HepG2 (cell line): ENCODE data around the gene TLE1. TPM values are rescaled to one million over a fixed set of nuclear protein-coding genes. Genes with fewer than 3 reads are reported as not detected.

Experiments
- ATAC-seq: fragments of 200-7000 bp; cut with Tn5 transposase; 3 replicates; pipeline ENCODE4 v1.9.1; 2020; ENCODE audit warnings: mild to moderate bottlenecking, moderate library complexity
- BruUV-seq: library from RNA; stranded (reverse); fragments of 400-500 nt; replicated peaks from 2 replicates; lab custom pipeline; 2021; lab: Mats Ljungman, UMichigan
- CTCF ChIA-PET: fragments of 300-600 bp; formaldehyde crosslinking; extraction: SDS; loops from one replicate; lab custom pipeline; 2021; ENCODE audit warnings: low total read pairs, inconsistent platforms, low intra/inter-chr PET ratio; lab: Yijun Ruan, JAX
- POLR2A ChIA-PET: fragments of 350-600 bp; sonication (Branson Sonifier 250); formaldehyde crosslinking; loops from one replicate; lab custom pipeline; 2020; ENCODE audit warnings: antibody characterized with exemption, inconsistent platforms; lab: Yijun Ruan, JAX
- DNase-seq: peaks from one replicate; pipeline ENCODE4 v3.0.0-alpha.2; 2015; ENCODE audit warnings: low spot score
- FAIRE-seq: peaks from 3 replicates; lab custom pipeline; 2011; peaks lifted over from hg19 to GRCh38; lab: Jason Lieb, UNC
- H2AFZ ChIP-seq: one replicate; pipeline ENCODE4 v1.6.1; 2011; ENCODE audit warnings: low read length, inconsistent platforms
- H3K27ac ChIP-seq: fragments of 300-600 bp; 3 replicates; pipeline ENCODE4 v1.8.0; 2011; ENCODE audit warnings: mixed run types, mild to moderate bottlenecking, mixed read lengths, low read length, inconsistent platforms; ENCODE audit not compliant: insufficient read depth; ENCODE audit errors: extremely low read length
- H3K27me3 ChIP-seq, 2 experiments: fragments of 200-600 bp in 1 of 2; 2 replicates in 1 of 2; 3 replicates in 1 of 2; pipeline versions ENCODE4 v1.6.0 to v1.8.0; 2011; ENCODE audit warnings: low read length in 2 of 2, mild to moderate bottlenecking in 2 of 2, moderate library complexity in 2 of 2, inconsistent platforms in 1 of 2; ENCODE audit not compliant: insufficient read depth in 2 of 2, control insufficient read depth in 1 of 2
- H3K36me3 ChIP-seq, 2 experiments: fragments of 200-600 bp in 1 of 2; replicated peaks in 1 of 2; 2 replicates in 1 of 2; 3 replicates in 1 of 2; pipeline versions ENCODE4 v1.5.1 to v1.8.0; 2011; ENCODE audit warnings: low read length in 2 of 2, inconsistent platforms in 1 of 2; ENCODE audit not compliant: insufficient read depth in 2 of 2, control insufficient read depth in 1 of 2
- H3K4me1 ChIP-seq: 2 replicates; pipeline ENCODE4 v1.5.1; 2012; ENCODE audit warnings: low read length, inconsistent platforms; ENCODE audit not compliant: insufficient read depth
- H3K4me2 ChIP-seq: 2 replicates; pipeline ENCODE4 v1.6.0; 2011; ENCODE audit warnings: low read depth, low read length, inconsistent platforms
- H3K4me3 ChIP-seq, 3 experiments: fragments of 200-600 bp in 1 of 3; sonication (generic), shearing (Covaris generic) in 1 of 3; replicated peaks in 1 of 3; 2 replicates each; pipeline ENCODE4 v1.5.1; 2011 to 2016; ENCODE audit warnings: low read length in 3 of 3, inconsistent platforms in 2 of 3, low read depth in 2 of 3, mild to moderate bottlenecking in 2 of 3, control low read depth in 1 of 3, mixed read lengths in 1 of 3; ENCODE audit not compliant: insufficient read depth in 1 of 3
- H3K79me2 ChIP-seq: one replicate; pipeline ENCODE4 v1.6.1; 2011; ENCODE audit warnings: low read length, inconsistent platforms; ENCODE audit not compliant: insufficient read depth
- H3K9ac ChIP-seq: 2 replicates; pipeline ENCODE4 v1.6.0; 2011; ENCODE audit warnings: mild to moderate bottlenecking, low read depth, low read length, inconsistent platforms; ENCODE audit not compliant: insufficient read depth
- H3K9me3 ChIP-seq: 2 replicates; pipeline ENCODE4 v1.5.1; 2012; ENCODE audit warnings: mild to moderate bottlenecking, low read length
- H4K20me1 ChIP-seq: 2 replicates; pipeline ENCODE4 v1.6.0; 2011; ENCODE audit warnings: inconsistent platforms, mild to moderate bottlenecking, low read length, moderate library complexity; ENCODE audit not compliant: insufficient read depth
- ARNTL ChIP-seq: sonication (generic); formaldehyde crosslinking; IDR thresholded peaks from 2 replicates; pipeline ENCODE4 v1.4.0; 2020; ENCODE audit warnings: mild to moderate bottlenecking, missing genetic modification reagents
- CENPX ChIP-seq: sonication (generic); formaldehyde crosslinking; IDR thresholded peaks from 2 replicates; pipeline ENCODE4 v1.9.0; 2021; ENCODE audit warnings: mild to moderate bottlenecking, missing genetic modification reagents, moderate library complexity
- ERF ChIP-seq: IDR thresholded peaks from 2 replicates; pipeline ENCODE4 v1.6.1; 2018; ENCODE audit warnings: missing biosample characterization, missing genetic modification reagents
- ESRRA ChIP-seq: sonication (generic); formaldehyde crosslinking; IDR thresholded peaks from 2 replicates; pipeline ENCODE4 v1.5.1; 2020; ENCODE audit warnings: mild to moderate bottlenecking, low read depth, missing genetic modification reagents
- FOXO1 ChIP-seq: sonication (generic); formaldehyde crosslinking; IDR thresholded peaks from 2 replicates; pipeline ENCODE4 v1.4.0; 2020; ENCODE audit warnings: missing genetic modification reagents
- HDAC1 ChIP-seq: sonication (generic); formaldehyde crosslinking; IDR thresholded peaks from 2 replicates; pipeline ENCODE4 v1.5.1; 2020; ENCODE audit warnings: mild to moderate bottlenecking, missing genetic modification reagents
- HNF4A ChIP-seq: sonication (generic); formaldehyde crosslinking; IDR thresholded peaks from 2 replicates; pipeline ENCODE4 v1.4.0; 2020; ENCODE audit warnings: missing genetic modification reagents
- IRF1 ChIP-seq: sonication (generic); formaldehyde crosslinking; IDR thresholded peaks from 2 replicates; pipeline ENCODE4 v1.4.0; 2020; ENCODE audit warnings: low read depth, mild to moderate bottlenecking, missing genetic modification reagents
- MBD4 ChIP-seq: IDR thresholded peaks from 2 replicates; pipeline ENCODE4 v1.6.1; 2012; ENCODE audit warnings: low read length, inconsistent platforms, borderline replicate concordance
- MED13 ChIP-seq: sonication (generic); formaldehyde crosslinking; IDR thresholded peaks from 2 replicates; pipeline ENCODE4 v1.5.0; 2020; ENCODE audit warnings: missing genetic modification reagents
- PHF21A ChIP-seq: sonication (generic); formaldehyde crosslinking; IDR thresholded peaks from 2 replicates; pipeline ENCODE4 v1.5.0; 2020; ENCODE audit warnings: mild to moderate bottlenecking, missing genetic modification reagents
- POLR2AphosphoS2 ChIP-seq: IDR thresholded peaks from 2 replicates; pipeline ENCODE4 v1.6.1; 2011; ENCODE audit warnings: low read depth, low read length, improper control_type of control experiment
- RARA ChIP-seq: IDR thresholded peaks from 2 replicates; pipeline ENCODE4 v1.6.1; 2016; ENCODE audit warnings: missing genetic modification reagents, missing compliant biosample characterization
- REL ChIP-seq: sonication (generic); formaldehyde crosslinking; conservative IDR thresholded peaks from 2 replicates; pipeline ENCODE4 v1.8.0; 2022; ENCODE audit warnings: mild to moderate bottlenecking, missing genetic modification reagents, moderate library complexity
- RXRB ChIP-seq: IDR thresholded peaks from 2 replicates; pipeline ENCODE4 v1.6.1; 2016; ENCODE audit warnings: borderline replicate concordance, missing genetic modification reagents, missing compliant biosample characterization
- SOX6 ChIP-seq, 2 experiments: fragments of 450-650 bp in 1 of 2; sonication (generic) in 1 of 2; formaldehyde crosslinking in 1 of 2; IDR thresholded peaks; 2 replicates each; pipeline versions ENCODE4 v1.4.0 to v1.6.1; 2017 to 2020; ENCODE audit warnings: antibody characterized with exemption in 1 of 2, mild to moderate bottlenecking in 1 of 2, missing genetic modification reagents in 1 of 2
- TFAP4 ChIP-seq: sonication (generic); IDR thresholded peaks from 2 replicates; pipeline ENCODE4 v1.6.1; 2016; ENCODE audit warnings: low read depth, borderline replicate concordance
- ZFP37 ChIP-seq: sonication (generic); formaldehyde crosslinking; IDR thresholded peaks from 2 replicates; pipeline ENCODE4 v1.4.0; 2020; ENCODE audit warnings: missing genetic modification reagents, borderline replicate concordance
- ZNF205 ChIP-seq: IDR thresholded peaks from 2 replicates; pipeline ENCODE4 v1.6.1; 2018; ENCODE audit warnings: missing biosample characterization, missing genetic modification reagents
- ZNF562 ChIP-seq: sonication (generic); formaldehyde crosslinking; IDR thresholded peaks from 2 replicates; pipeline ENCODE4 v1.8.0; 2022; ENCODE audit warnings: missing genetic modification reagents, borderline replicate concordance
- ZNF567 ChIP-seq: sonication (generic); formaldehyde crosslinking; IDR thresholded peaks from 2 replicates; pipeline ENCODE4 v1.8.1; 2023; ENCODE audit warnings: mild to moderate bottlenecking, missing genetic modification reagents, borderline replicate concordance
- ZNF746 ChIP-seq: sonication (generic); formaldehyde crosslinking; IDR thresholded peaks from 2 replicates; pipeline ENCODE4 v1.8.0; 2022; ENCODE audit warnings: mild to moderate bottlenecking, missing genetic modification reagents
- WGBS: methylation state at CpG from one replicate; pipeline ENCODE4 v1.1.6; 2017; ENCODE audit warnings: low lambda C conversion rate; 5-methylcytosine and 5-hydroxymethylcytosine counted together
- in situ Hi-C: cut with HindIII; loops from 2 replicates; pipeline ENCODE4 v1.10.0; 2017; ENCODE audit warnings: low pct_unique_long_range_greater_than_20kb; ENCODE audit not compliant: extremely low pct_ligation_motif_present
- intact Hi-C: fragments of 100-400 bp; cut with micrococcal nuclease; formaldehyde crosslinking; loops from one replicate; pipeline ENCODE4 v1.10.0; 2022; ENCODE audit not compliant: unreplicated experiment
- polyA plus RNA-seq, 8 experiments: library from polyadenylated mRNA; depleted of rRNA in 3 of 8; stranded (reverse) in 7 of 8; unstranded in 1 of 8; fragments of >200 nt; fragmentation: Illumina TruSeq in 4 of 8; extraction: Trizol in 4 of 8; gene quantifications; 2 replicates each; pipeline versions ENCODE4 v1.2.1 to v1.2.3, GENCODE V29; 2011 to 2016; ENCODE audit warnings: low read depth in 4 of 8, missing spikeins in 1 of 8, mixed read lengths in 1 of 8; ENCODE audit not compliant: insufficient read depth in 1 of 8
- total RNA-seq, 5 experiments: library from RNA; depleted of rRNA; stranded (reverse); fragments of >200 nt; fragmentation: Illumina TruSeq; extraction: Trizol; gene quantifications; 2 replicates each; pipeline ENCODE4 v1.2.3, GENCODE V29; 2016; ENCODE audit warnings: low read depth in 1 of 5
- TF ChIP-seq, protein P1 (sequence below): sonication (generic); formaldehyde crosslinking; IDR thresholded peaks from 2 replicates; pipeline ENCODE4 v1.4.0; 2020; ENCODE audit warnings: missing genetic modification reagents, mild to moderate bottlenecking, borderline replicate concordance

The TLE1 gene
- total and polyA plus RNA-seq, 2 of the 13 experiments (the other 11 are each of a cell fraction or from before 2014, with no cell fraction given) = 35.9 to 109 TPM

DNA sequence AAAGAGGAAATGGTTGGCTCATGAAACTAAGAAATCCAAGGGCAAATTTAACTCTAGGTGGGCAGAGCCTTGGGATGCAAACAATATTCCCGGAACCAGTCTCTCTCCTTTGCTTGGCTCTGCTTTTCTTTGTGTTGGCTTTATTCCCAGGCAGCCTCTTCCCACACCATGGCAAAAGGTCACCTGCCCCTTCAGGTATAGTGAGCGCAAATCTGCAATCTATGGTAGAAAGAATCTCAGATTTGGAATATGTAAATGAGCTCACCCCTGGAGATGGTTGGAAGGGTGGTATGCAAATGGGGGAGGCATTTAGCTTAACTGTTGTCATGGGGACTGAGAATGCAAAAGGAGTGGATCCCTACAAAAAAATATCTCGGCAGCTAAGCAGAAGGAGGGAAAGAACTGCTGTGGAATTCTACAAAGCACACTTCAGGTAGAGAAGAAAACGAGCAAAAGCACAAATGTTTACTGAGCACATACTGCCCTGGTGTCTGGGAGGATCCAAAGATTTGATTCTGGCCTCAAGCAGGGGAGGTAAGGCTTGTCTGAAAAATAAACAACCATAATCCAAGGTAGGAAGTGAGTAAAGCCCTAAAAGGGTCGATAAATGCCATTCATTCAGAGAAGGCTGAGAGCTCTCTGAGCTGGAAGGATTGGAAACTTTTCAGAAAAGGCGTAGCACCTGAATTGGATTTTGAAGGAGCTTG lies 139.7 kb downstream of the TLE1 start:
- FAIRE-seq = peak; percentile 72
- H3K4me3 ChIP-seq = no peak overlapping the region; a peak in 2 of 6 replicates
- peak; percentile 64 for DNase-seq
- BruUV-seq = no TSS peak
- in situ Hi-C loops = no loop called here
- POLR2A ChIA-PET = interaction anchor here (1.0 to 2.6 kb wide), 2 partner anchors 39 to 140 kb away, joined by 4 to 7 read pairs; partner anchors contain the start of gene TLE1
- peak; percentile 94 for ATAC-seq
- WGBS = 4% methylated on average over 6 of the region's 6 CpGs
- no peaks in the 10 kb centered on the region for H3K36me3 ChIP-seq
- H4K20me1 ChIP-seq = no peaks in the 10 kb centered on the region
- H3K9ac ChIP-seq = peak overlapping the region; percentile 5; the same call in 1 of the 2 replicates
- H3K4me1 ChIP-seq = peaks cover 84% of the 10 kb centered on the region
- H3K4me2 ChIP-seq = peak overlapping the region; percentile 75
- CTCF ChIA-PET = no interaction called here
- no peaks in the 10 kb centered on the region for H3K27me3 ChIP-seq
- no peak overlapping the region for H2AFZ ChIP-seq
- intact Hi-C loops = loop anchor here (2.0 to 5.0 kb wide), 2 partner anchors 15 to 38 kb away; no protein-coding TSS in a partner anchor
- H3K27ac ChIP-seq = peak overlapping the region; percentile 58
- H3K79me2 ChIP-seq = no peaks in the 10 kb centered on the region
- H3K9me3 ChIP-seq = no peaks in the 10 kb centered on the region
- TF ChIP-seq ESRRA (CRISPR knock-in tag) = no peak
- TF ChIP-seq FOXO1 (CRISPR knock-in tag) = peak; percentile 58; the same call in 1 of the 2 replicates
- TF ChIP-seq TFAP4 = no peak
- TF ChIP-seq SOX6 (IDR thresholded peaks at IDR 0.05) = no peak
- TF ChIP-seq SOX6 (CRISPR knock-in tag; IDR thresholded peaks at IDR 0.05) = peak; percentile 80; the same call in 1 of the 2 replicates
- TF ChIP-seq MED13 (CRISPR knock-in tag) = peak; percentile 59; the same call in 1 of the 2 replicates
- peak; percentile 55; the same call in 1 of the 2 replicates for TF ChIP-seq RXRB (CRISPR knock-in tag)
- peak; percentile 82; the same call in 1 of the 2 replicates for TF ChIP-seq PHF21A (CRISPR knock-in tag)
- no peak for TF ChIP-seq IRF1 (CRISPR knock-in tag)
- 0 out of 2 replicates have a peak, but pooled peaks have one; percentile 35 for TF ChIP-seq ZNF567 (CRISPR knock-in tag)
- TF ChIP-seq ZNF746 (CRISPR knock-in tag) = peak; percentile 58; the same call in 1 of the 2 replicates
- no peak for TF ChIP-seq REL (CRISPR knock-in tag)
- no peak for TF ChIP-seq ZFP37 (CRISPR knock-in tag)
- TF ChIP-seq CENPX (CRISPR knock-in tag) = no peak
- TF ChIP-seq MBD4 = 0 out of 2 replicates have a peak, but pooled peaks have one; percentile 55
- peak; percentile 55; the same call in 1 of the 2 replicates for TF ChIP-seq RARA (CRISPR knock-in tag)
- no peak for TF ChIP-seq ZNF562 (CRISPR knock-in tag)
- peak; percentile 76 for TF ChIP-seq HDAC1
- TF ChIP-seq ZNF205 (CRISPR knock-in tag) = peak; percentile 70
- peak; percentile 67 for TF ChIP-seq HNF4A (CRISPR knock-in tag)
- 0 out of 2 replicates have a peak, but pooled peaks have one; percentile 13 for TF ChIP-seq ERF (CRISPR knock-in tag)
- TF ChIP-seq POLR2AphosphoS2 = no peak
- TF ChIP-seq ARNTL (CRISPR knock-in tag) = peak; percentile 51; the same call in 1 of the 2 replicates
- TF ChIP-seq, protein P1, sequence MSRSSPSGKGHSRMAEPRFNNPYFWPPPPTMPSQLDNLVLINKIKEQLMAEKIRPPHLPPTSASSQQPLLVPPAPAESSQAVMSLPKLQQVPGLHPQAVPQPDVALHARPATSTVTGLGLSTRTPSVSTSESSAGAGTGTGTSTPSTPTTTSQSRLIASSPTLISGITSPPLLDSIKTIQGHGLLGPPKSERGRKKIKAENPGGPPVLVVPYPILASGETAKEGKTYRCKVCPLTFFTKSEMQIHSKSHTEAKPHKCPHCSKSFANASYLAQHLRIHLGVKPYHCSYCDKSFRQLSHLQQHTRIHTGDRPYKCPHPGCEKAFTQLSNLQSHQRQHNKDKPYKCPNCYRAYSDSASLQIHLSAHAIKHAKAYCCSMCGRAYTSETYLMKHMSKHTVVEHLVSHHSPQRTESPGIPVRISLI (CRISPR knock-in tag) = no peak
